Measurements from ENCODE around the gene GOLGA6A. TPM values are rescaled to one million over a fixed set of nuclear protein-coding genes. Genes with fewer than 3 reads are reported as not detected.
"Not testable (repeated sequence)": the region's sequence is repeated elsewhere in the genome, so short reads cannot be mapped to it uniquely, and the experiment has no call there.

The GOLGA6A gene
- total RNA-seq, 2 experiments from 2014 or later, result 0.16 to 0.42 TPM

DNA sequence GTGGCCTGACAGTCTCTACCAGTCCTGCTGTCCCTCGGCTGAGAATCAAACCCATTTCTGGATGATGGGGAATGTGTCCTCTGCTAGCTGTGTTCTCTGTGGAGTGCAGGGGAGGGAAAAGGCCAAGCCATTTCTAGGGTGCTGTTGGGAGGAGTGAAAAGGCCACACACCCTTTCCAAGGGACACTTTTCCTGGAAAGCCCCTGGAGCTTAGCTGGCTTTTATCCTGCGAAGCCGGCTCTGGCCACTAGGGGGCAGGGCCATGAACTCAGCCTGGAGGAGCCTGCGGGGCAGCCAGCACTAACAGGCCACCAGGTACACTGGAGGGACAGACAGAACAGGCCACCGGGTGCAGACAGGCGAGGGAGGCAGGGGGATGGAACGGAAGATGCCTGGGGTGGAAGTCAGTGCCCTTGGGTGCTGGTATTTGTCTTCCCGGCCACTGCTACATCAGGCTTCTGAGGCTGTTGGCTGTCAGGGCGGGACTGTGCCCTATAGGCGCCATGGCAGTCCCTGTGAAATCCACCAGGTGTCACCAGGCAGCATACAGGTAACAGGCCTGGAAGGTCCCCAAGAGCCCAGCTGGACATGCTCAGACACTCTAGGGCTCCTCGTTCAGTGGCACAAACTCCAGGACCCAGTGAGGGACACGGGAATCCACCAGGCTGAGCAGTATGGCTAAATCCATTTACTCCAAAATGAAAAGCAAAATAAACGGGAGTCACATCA, 16.5 kb downstream of the GOLGA6A start:
- H3K4me3 Mint-ChIP-seq; H3K36me3 Mint-ChIP-seq (ENCODE audit: low read depth): not testable (repeated sequence)

GRCh38 chr15:74064822-74065221, 17.5 kb downstream of the GOLGA6A start:
- H3K4me1 ChIP-seq (ENCODE audit: insufficient read depth, low read length); H3K27ac Mint-ChIP-seq; H3K4me3 Mint-ChIP-seq; CTCF ChIA-PET; H3K4me1 Mint-ChIP-seq (ENCODE audit: low read depth); H3K36me3 Mint-ChIP-seq (ENCODE audit: low read depth); ATAC-seq (ENCODE audit: poor library complexity); H3K27ac ChIP-seq (ENCODE audit: low read depth in 1 of 2, low read length in 2 of 2); intact Hi-C loops (cut with DNase I, micrococcal nuclease); H3K27me3 Mint-ChIP-seq; DNase-seq; H3K9me3 Mint-ChIP-seq; H3K4me3 ChIP-seq (ENCODE audit: low read length); H3K9me3 ChIP-seq (ENCODE audit: control insufficient read depth in 1 of 2, insufficient read depth in 1 of 2, low read length in 2 of 2); POLR2A ChIA-PET; H3K36me3 ChIP-seq (ENCODE audit: insufficient read depth, low read length); H3K27me3 ChIP-seq (ENCODE audit: control insufficient read depth in 1 of 2, insufficient read depth in 2 of 2, low read length in 2 of 2): not testable (repeated sequence)

More for the DNA sequence above, 16.5 kb downstream of the GOLGA6A start:
- POLR2A ChIA-PET; H3K4me3 ChIP-seq (ENCODE audit: low read length); H3K27ac ChIP-seq (ENCODE audit: low read depth in 1 of 2, low read length in 2 of 2); H3K27me3 ChIP-seq (ENCODE audit: control insufficient read depth in 1 of 2, insufficient read depth in 2 of 2, low read length in 2 of 2); H3K9me3 ChIP-seq (ENCODE audit: control insufficient read depth in 1 of 2, insufficient read depth in 1 of 2, low read length in 2 of 2); CTCF ChIA-PET; H3K36me3 ChIP-seq (ENCODE audit: insufficient read depth, low read length); H3K4me1 Mint-ChIP-seq (ENCODE audit: low read depth); H3K27me3 Mint-ChIP-seq; H3K4me1 ChIP-seq (ENCODE audit: insufficient read depth, low read length); H3K27ac Mint-ChIP-seq; H3K9me3 Mint-ChIP-seq; intact Hi-C loops (cut with DNase I, micrococcal nuclease): not testable (repeated sequence)
- ATAC-seq (ENCODE audit: poor library complexity) (peak; percentile 96), DNase-seq (peak in 11 of 14 experiments; percentile 20 to 58 (median 36))
- TF ChIP-seq, protein P1, sequence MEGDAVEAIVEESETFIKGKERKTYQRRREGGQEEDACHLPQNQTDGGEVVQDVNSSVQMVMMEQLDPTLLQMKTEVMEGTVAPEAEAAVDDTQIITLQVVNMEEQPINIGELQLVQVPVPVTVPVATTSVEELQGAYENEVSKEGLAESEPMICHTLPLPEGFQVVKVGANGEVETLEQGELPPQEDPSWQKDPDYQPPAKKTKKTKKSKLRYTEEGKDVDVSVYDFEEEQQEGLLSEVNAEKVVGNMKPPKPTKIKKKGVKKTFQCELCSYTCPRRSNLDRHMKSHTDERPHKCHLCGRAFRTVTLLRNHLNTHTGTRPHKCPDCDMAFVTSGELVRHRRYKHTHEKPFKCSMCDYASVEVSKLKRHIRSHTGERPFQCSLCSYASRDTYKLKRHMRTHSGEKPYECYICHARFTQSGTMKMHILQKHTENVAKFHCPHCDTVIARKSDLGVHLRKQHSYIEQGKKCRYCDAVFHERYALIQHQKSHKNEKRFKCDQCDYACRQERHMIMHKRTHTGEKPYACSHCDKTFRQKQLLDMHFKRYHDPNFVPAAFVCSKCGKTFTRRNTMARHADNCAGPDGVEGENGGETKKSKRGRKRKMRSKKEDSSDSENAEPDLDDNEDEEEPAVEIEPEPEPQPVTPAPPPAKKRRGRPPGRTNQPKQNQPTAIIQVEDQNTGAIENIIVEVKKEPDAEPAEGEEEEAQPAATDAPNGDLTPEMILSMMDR (IDR thresholded peaks at IDR 0.05), result peak; percentile 62

GRCh38 chr15:74064183-74064582, 18.2 kb downstream of the GOLGA6A start:
- H3K27me3 ChIP-seq (ENCODE audit: control insufficient read depth in 1 of 2, insufficient read depth in 2 of 2, low read length in 2 of 2); H3K27me3 Mint-ChIP-seq; H3K27ac Mint-ChIP-seq; intact Hi-C loops (cut with DNase I, micrococcal nuclease); H3K27ac ChIP-seq (ENCODE audit: low read depth in 1 of 2, low read length in 2 of 2); CTCF ChIA-PET; H3K9me3 ChIP-seq (ENCODE audit: control insufficient read depth in 1 of 2, insufficient read depth in 1 of 2, low read length in 2 of 2); H3K9me3 Mint-ChIP-seq; H3K4me1 ChIP-seq (ENCODE audit: insufficient read depth, low read length); POLR2A ChIA-PET; H3K4me1 Mint-ChIP-seq (ENCODE audit: low read depth); DNase-seq; H3K4me3 ChIP-seq (ENCODE audit: low read length); ATAC-seq (ENCODE audit: poor library complexity); H3K4me3 Mint-ChIP-seq; H3K36me3 Mint-ChIP-seq (ENCODE audit: low read depth); H3K36me3 ChIP-seq (ENCODE audit: insufficient read depth, low read length): not testable (repeated sequence)

DNA sequence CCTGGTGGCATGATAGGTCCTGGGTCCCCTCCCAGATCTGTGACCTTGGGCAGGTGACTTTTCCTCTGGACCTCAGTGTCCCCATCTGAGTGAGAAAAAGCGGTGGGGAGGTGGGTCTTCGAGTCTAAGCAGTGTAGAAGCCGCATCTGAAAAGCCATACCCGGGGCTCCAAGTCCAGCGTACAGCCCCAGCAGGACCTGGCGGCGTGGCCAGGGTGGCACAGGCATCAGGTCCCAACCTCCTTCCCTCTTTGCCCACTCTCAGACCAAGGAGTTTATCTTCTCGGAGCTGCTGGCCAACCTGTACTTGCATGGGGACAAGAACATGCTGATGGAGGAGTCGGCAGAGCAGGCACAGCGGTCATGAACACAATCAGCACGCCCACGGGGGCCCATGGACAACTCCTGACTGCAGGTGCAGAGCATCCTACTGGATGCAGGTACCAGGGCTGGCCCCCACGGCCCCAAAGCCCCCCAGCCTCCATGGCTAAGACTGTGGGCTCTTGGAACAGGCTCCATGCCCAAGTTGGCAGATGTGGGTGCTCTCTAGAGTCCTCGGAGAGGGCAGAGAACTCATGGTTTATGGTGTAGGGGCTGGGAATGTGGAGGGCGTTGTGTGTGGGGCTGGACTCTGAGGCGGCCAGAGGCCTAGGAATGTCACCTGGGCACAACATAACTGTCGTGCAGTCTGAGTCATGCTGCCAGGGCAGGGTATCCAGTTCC, 18.8 kb downstream of the GOLGA6A start:
- H3K27me3 Mint-ChIP-seq; H3K27ac Mint-ChIP-seq; DNase-seq; H3K27me3 ChIP-seq (ENCODE audit: control insufficient read depth in 1 of 2, insufficient read depth in 2 of 2, low read length in 2 of 2); H3K27ac ChIP-seq (ENCODE audit: low read depth in 1 of 2, low read length in 2 of 2); H3K9me3 ChIP-seq (ENCODE audit: control insufficient read depth in 1 of 2, insufficient read depth in 1 of 2, low read length in 2 of 2); H3K4me1 ChIP-seq (ENCODE audit: insufficient read depth, low read length); CTCF ChIA-PET; ATAC-seq (ENCODE audit: poor library complexity); H3K36me3 ChIP-seq (ENCODE audit: insufficient read depth, low read length); H3K36me3 Mint-ChIP-seq (ENCODE audit: low read depth); POLR2A ChIA-PET; H3K4me3 ChIP-seq (ENCODE audit: low read length); H3K9me3 Mint-ChIP-seq; H3K4me3 Mint-ChIP-seq; intact Hi-C loops (cut with DNase I, micrococcal nuclease): not testable (repeated sequence)
- H3K4me1 Mint-ChIP-seq (ENCODE audit: low read depth), result peaks cover 13% of the 10 kb centered on the region
